ENCODE results near the gene FREY1. TPM values are rescaled to one million over a fixed set of nuclear protein-coding genes. Genes with fewer than 3 reads are reported as not detected.

FREY1 gene, protein sequence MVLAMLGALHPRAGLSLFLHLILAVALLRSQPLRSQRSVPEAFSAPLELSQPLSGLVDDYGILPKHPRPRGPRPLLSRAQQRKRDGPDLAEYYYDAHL
- total RNA-seq (2014; rRNA removed; shearing (Covaris generic)), result 0.76 and 0.97 TPM in 2 replicates
- polyA plus RNA-seq (2015; cell fraction: cytosol; rRNA removed), result 0.47 TPM in 1 of 2 replicates, not detected in the other
- polyA plus RNA-seq (2015; cell fraction: nucleus; rRNA removed), result 0.76 and 1.4 TPM in 2 replicates

DNA sequence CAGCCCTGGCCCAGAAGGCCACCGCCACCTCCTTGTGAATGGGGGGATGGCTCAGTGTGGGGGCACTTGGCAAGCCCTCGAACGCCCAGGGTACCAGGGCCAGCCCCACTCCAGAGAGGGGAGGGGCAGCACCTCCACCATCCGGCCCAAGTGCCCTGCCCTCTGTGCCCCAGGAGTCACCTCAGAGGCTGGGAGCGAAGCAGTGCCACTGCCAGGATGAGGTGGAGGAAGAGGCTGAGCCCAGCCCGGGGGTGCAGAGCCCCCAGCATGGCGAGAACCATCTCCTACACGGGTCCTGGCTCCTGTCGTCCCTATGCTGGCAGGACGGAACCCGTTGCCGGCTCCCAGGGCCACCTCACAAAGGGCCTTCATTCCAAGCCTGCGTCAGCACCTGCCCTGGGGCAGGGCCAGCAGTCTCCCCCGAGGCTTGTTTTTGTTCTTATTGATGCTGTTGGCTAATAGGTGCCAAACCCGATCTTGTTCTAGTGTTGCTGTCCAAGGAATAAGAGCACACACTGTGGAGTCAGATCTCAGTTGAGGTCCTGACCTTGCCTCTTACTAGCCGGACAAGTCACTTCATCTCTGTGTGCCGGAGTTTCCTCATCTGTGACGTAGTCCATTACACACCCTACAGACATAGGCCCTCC, at the start of gene FREY1:
FREY1 (minus strand) TSS at position 307 of the 647 bp plus-strand sequence; CDS start at position 281, 26 bp downstream.
- no peak for DNase-seq (ENCODE audit: low read depth)

DNA sequence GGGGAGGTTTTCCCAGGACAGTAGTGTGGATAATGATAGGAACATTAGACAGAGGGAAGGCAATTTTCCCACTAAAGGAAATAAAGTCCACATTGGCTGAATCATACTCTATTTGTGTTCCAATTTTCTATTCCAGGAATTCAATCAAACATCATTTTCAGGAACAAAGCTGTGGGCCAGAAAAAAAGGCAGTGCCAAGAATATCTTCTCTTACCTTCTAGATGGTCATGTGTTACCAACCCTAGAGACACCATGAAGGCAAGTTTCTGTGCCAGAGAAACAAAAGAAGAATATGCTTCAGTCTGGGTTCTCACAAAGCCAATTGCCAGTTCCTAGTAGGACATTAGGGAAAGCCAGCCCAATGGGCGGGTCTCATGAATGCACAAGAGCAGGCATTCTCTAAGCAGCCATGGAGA, 42.9 kb upstream of the FREY1 start:
- no peak for DNase-seq (ENCODE audit: low read depth)

DNA sequence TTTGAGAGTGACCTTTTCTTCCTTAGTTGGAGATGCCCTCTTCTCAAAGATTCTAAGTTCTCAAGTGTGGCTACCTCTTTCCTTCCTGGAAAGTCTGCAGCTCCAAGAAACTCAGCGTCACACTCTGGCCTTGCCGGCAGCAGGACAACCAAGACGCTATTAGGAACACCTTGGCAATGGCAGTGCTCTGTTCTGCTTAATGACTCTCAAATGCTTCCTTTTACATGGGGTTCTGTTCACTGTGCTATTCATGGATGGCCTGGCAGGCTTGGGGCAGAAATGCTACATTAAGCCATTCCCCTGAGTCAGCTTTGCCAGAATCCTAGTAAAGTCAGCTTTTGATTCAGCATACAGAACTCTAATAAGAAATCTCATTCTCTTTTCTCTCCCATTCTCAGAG, 41.3 kb upstream of the FREY1 start:
- no peak for DNase-seq (ENCODE audit: low read depth)

DNA sequence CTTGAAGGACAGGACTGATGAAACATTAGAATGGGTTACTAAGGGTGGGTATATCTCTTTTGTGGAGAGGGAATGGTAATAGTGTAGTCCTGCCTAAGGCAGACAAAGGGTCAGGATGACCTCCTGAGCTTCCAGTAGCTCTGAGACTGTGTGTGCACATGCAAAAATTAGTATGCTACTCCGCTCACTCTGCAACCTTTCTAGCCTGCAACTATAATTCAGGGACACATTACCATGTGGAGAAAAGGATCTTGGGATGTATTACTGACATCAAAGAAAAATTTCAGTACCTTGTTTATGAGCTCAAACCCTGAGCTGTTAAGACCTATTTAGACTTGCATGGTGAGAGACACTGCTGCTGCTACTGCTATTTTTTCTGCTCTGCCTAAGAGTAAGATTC, 40.8 kb upstream of the FREY1 start:
- no peak for DNase-seq (ENCODE audit: low read depth)

DNA sequence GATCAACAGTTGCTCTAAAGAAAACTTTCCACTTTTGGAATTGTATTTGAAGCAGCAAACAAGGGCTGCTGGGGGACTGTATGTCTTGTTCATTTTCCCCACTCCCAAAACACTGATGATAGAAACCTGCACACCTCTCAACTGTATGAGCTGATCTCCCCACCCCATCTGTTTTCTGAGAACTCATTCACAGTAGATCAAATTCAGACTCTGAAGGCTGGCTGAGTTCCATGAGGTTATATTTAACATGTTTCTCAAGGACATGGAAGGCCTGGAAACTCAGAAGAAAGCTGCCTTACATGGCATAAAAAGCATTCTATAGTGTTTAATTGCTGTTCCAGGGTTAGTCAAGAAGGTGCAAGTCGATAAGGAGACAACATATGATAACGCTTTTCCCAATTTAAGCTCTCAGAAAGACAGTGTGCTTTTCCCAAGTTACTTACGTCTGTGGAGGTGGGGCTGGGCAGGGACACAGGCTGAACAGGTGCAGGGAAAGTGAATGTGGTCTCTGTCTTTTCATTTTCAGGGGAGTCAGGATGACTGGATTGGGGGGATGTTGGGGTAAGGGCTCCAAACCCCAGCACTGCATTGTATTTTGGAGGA, 38.4 kb upstream of the FREY1 start:
- DNase-seq (ENCODE audit: low read depth), result no peak

DNA sequence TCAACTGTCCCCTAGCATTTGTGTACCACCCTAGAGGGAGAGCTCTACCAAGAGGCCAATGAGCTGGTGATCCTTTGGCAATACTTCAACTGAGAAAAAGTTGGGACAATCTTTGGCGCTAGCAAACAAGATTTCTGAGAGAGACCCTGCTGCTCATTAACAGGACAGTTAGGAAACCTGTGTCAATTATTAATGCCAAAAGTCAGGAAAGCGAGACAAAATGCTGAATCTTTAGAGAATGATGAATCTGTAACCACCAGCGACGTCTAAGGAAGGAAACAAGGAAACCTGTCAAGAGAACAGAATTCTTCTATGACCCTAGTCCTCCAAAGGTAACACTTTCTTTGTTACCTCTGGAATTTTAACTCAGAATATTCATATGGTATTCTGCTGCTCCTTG, 35.3 kb upstream of the FREY1 start:
- DNase-seq (ENCODE audit: low read depth), result no peak

DNA sequence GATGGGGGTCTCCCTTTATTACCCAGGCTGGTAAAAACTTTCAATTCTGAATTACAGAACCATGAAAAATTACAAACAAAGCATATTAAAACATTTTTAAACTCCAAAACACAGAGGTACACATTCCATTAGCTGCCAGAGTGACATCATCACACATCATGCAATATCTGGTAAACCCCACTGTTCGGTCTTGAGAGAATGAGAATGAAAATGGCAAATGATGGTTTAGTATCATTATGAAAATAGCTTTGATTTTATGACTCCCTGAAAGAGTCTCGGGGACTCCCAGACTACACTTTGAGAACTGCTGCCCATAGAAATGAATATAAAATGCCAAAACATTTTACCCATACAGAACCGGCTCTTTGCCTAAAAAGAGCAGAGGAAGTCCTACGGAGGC, 34.2 kb upstream of the FREY1 start:
- no peak for DNase-seq (ENCODE audit: low read depth)

DNA sequence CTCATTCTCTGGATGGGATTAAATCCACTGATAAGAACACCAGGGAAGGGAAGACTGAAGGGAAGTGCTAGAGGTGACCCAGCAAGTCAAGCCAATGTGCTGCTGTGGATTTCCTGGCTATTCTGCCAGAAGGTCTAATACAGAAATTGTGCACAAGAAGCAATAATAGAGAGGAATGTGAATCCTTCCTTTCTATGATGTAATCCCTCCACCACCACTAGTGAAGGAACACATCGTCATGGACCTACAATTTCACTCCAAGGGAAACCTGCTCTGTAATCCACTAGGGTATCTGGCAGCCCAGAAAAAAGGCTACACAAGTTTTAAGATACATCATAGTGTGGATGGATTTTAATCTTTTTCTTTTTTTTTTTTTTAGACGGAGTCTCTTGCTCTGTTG, 32.8 kb upstream of the FREY1 start:
- no peak for DNase-seq (ENCODE audit: low read depth)

DNA sequence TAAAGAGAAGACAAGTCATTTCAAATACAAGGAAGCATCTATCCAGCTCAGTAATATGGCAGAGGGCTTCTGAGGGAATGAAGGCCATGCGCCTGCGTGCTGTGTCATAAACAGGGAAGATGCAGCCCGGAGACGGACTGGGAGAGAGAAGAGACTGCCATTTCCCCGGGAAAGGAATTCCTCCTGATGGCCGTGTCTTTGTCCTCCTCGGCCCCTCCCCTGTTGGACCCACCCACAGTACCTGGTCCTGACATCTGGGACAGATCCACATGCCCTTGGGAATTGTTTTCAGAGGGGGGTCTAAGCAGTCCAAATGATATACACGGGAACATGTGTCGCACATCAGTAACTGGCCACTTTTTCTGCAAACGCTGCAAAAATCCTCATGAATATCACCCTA, 30.8 kb upstream of the FREY1 start:
- DNase-seq (ENCODE audit: low read depth), result no peak

DNA sequence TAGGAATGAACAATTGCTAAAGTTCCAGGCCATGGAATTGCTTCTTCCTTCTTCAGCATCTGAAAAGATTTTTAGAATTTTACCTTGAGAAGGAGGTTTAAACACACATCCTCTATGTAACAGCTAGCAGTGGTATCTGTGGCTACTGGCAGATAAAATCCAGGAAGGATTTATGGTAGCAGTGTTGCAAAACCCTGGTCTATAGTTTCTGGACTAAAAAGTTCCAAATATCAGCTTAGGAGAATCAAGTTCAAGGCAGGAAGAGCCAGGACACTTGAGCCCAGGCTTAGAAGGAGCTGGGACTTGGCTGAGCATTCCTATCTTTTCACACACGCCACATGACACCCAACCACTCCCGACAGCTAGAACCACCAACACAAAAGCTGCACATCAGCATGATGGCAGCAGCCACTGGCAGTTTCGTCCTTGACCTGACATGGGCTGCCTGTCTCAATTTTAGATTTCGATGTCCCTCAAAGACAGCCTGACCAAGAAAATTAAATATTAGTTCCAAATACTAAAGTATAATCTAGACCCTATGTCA, 29.5 kb upstream of the FREY1 start:
- DNase-seq (ENCODE audit: low read depth), result no peak

DNA sequence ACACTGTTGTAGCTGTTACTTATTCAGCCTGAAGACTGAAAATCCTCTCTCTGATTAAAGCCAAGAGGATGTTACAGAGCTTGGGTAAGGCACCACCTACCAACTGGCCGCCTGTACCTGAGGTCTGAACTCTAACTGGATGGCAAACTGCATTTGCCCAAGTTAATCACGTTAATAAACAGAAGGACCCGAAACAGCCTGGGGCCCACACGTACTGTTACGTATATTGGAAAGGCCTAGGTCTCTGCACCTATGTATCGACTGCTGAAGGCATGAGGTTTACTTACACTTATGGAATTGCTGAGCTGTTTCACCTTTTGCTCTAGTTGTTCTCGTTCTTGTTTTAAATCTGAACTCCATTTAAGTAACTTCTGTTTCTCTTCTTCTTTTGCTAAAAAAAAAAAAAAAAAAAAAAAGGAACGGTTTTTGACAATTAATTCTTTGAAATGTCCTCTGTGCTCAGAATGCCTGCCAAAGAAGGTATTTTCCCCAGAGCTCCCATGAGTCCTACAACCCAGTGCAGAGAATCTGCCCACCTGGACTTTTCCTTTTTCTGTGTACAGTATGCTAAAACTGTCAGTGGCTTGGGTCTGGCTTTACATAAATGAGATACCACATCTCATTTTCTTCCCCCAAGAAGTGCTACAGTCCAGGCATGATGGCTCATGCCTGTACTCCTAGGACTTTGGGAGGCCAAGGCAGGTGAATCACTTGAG, 28.4 kb upstream of the FREY1 start:
- DNase-seq (ENCODE audit: low read depth), result no peak

DNA sequence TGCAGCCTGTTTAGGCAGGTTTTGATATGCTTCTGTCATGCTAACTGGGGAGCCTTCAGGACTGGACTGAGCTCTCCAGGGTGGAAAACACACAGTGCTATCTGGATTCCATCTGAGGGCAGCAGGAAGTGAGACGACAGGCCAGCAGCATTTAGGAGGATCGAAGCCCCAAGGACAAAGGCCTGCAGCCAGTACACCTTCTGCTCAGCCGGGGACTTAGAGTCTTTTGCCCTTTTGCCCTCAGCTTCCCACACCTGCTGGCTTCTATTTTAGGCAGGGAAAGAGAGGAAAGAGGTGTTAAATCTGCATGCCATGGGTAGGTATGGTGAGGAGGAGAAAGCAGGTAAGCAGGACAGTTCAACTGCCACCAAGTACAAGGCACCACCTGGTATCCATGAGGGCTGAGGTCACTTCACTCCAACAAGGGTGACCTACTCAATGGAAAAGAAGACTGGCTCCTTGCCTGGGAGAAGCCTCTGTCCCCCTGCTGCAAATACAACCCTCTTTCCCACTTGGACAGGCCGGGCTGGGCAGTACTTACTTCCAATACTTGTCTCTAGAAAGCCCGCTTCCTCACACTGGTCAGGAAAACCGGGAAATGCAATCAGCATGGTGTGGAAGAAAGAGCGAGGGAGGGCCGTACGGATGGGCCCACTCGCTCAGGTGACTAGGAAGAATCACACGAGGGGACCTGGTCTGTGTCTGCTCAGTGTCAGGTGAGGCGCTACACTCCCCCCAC, 27.7 kb upstream of the FREY1 start:
- DNase-seq (ENCODE audit: low read depth), result no peak

DNA sequence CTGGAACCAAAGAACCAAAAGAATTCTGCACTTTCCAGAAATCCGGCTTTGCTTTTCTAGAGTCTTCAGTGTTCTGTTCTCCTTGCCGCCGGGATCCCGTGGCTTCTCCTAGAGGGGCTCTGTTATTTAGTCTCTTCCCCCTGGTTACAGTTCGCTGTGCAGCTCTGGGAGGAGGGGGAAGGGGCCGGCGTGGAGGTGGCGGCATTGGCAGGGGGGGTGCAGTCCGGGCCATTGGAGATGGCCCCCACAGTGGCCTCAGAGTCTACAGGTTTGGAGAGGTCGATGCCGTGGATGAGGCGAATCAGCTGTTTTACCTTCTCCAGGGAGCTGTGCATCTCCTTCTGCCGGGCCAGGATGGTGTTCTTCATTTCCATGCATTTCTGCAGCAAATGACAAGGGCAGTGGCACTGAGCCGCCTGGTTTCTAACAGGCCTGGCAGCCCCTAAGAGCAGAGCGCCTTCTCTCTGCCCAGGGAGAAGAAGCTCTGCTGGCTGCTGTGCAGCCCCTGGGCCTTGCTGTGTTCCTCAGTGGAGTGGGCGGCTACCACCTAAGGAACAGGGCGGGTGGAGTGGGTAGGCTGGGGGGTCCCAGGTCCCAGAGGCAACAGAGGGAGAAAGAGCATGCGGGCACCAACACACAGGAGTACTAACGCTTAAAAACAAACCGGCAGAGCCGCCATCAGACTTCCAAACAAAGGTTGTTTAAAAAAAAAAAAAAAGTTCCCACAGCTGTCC, 26.9 kb upstream of the FREY1 start:
- no peak for DNase-seq (ENCODE audit: low read depth)

DNA sequence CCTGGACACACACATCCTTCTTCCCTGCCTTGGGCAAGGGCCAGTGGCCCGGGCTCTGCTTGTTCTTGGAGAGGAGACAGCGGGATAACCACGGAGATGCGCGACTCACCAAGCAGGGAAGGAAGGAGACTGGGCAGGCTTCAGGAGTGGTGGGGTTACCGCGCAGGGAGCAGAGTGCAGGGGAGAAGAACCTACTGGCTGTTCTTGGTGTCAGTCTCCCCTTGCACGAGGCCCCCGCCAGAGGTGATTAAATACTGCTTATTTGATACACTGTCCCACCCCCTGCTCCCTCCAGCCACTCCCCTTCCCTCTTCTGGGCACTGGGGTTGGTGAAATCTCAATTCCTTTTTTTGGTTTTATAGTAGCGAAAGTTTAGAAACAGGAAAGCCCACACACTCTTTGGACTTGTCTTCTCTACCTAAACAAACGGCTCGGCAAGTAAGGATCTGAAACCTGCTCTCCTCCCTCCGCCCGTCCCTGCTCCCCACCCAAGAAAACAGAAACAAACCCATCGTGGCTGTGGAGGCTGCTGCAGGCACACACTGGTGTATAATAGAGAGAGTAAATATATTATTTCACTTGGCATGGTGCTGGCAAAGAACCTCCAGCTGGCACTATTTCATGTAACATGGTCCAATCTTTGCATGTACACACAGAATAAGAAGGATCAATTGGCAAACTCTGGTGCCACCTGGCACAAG, 26.2 kb upstream of the FREY1 start:
- DNase-seq (ENCODE audit: low read depth), result peak; percentile 69

DNA sequence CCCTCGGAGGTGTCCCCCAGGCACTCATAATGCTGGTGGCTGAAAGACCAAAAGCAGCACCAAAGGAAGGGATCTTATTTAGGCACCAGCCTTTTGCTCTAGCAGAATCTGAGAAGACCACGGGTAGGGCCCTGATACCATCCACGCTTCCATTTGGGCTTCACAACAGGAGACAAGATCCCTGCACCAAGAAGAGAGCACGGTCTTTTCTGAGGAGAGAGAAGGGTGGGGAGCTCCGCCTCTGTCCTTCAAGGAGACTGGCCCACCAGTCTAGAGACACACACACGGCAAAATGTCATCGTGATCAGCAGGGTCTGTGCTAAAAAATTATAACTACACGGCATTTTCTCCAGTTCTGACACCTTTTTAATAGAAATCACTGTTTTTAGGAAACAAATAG, 25.1 kb upstream of the FREY1 start:
- DNase-seq (ENCODE audit: low read depth), result no peak

DNA sequence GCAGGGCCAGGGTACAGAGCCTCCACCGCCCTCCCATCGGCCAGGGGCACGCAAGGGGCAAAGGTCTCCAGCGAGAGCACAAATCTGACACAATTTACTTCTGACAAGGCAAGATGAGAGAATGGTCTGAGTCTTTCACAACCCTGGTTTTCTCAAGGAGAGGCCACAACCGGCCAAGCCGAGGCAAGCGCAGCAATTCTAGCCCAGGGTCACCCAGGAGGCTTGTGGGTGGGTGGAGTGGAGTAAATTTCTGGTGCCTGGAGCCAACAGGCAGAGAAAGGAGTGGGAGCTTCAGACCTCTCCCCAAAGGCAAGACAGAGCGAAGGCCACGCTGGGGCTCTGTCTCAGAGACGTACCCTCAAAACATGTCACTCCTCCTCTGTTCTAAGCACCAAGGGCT, 24.7 kb upstream of the FREY1 start:
- no peak for DNase-seq (ENCODE audit: low read depth)

DNA sequence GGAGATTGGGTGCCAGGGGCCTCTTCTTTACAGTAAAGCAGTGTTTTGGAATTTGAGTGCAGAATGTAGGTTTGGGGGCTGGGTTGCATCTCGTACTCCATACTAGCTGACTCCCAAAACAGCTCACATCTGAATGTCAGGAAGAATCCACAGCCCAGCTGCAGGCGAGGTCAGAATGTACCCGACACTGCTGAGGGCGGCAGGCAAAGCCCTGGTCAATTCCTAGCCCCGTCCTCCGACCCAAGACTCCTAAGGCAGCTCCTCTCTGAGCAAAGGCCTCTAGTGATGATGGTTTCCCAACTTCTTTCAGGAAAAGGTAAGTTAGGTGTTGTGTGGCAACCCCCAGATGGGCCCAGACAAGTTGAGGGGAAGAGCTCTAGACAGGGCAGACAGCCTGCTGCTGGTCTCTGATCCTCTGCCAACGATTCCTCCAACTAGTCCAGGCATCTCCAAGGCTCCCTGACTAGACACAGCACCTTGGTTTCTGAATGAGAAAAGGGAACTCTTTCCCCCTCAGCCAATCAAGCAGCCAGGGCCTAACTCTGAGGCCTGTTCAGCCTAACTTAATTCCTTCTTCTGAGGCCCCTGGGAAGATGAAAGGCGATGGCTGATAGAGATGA, 24.0 kb upstream of the FREY1 start:
- no peak for DNase-seq (ENCODE audit: low read depth)

DNA sequence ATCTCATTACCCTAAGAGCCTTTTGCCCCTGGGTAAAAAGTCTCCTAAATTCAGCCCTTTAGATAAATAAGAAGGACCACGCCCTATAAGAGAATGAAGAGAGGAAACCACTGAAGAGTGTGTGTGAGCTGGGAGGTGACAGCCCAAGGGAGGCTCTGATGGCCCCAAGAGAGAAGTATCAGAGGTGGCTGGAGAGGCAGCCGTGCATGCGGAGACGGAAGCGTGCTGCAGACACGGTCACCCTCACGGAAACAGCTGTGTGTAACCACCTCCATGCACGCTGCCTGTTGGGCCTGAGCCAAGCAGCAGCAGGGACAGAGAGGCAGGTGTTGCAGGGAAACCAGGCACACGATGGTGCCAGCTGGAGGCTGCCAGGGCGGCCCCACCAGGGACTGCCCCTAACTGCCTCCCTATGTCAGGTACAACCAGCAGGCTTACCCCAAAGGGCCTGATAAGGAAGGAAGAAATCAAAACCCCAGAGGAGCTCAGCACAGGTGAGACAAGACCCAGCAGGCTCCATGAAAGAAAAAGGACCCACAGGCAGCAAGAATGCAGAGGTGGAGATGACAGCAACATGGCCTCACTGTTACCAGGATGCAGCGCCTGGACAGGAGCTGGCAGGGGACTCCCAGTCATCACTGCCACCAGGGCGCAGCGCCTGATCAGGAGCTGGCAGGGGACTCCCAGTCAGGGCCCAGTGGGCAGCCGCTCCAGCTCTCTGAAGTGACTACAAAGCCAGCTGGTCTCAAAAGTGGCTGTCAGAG, 23.1 kb upstream of the FREY1 start:
- no peak for DNase-seq (ENCODE audit: low read depth)

Data from HT1080 (cell line).